ENCODE measurements around the gene THAP11.

DNA sequence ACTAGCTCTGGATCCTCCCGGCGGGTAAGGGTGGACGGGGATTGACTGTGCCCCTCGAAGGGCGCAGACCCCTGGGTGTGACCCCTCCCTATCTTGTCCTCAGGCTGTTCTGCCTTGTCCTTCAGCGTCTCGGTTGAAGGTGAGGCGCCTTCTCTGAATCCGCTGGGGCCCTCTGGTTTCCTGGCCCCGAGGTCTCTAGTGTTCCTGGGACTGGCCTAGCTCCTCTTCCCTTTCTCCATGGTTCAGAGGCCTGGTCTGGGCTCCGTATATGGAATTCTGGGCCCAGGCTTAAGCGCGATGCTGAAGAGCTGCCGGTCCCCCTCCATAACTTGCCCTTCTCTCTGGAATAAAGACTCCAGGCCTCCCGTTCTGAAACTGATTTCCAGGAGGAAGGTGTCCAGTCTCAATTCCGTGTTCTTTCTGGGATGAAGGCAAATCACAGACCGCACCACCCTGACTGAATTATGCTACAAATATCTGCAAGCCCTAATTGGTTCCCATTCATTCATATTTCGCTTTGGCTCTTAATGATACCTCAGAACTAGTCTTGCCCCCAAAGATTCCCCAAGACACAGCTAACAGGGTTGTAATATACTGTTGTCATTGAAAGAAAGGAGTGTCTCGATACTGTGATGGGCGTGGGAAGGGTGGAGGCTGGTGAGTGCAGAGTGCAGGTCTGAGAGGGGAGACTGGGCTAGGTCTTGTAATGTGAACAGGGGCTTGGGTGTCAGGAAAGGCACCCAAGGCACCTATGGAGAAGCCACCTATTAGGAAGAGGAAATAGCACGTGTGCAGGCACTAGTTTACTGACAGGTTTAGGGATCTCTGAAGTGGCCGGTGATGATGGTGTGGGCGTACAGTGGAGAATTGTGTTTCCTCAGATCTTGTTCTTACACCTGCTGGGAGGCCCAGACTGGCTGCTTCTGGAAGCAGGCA is 31.6 kb downstream of the THAP11 start:
- TF ChIP-seq POLR2AphosphoS5 (IDR thresholded peaks at IDR 0.05; ENCODE audit: insufficient read depth in 1 of 2, low read depth in 1 of 2) = no peak
- no peak for TF ChIP-seq POLR2A (IDR thresholded peaks at IDR 0.05)

Data from vagina (tissue), 2 donors.